Stimulated activated naive B cell treated with anti-CD40 and anti-IgM and Interleukin-4, amounts not matched to agents 10 μg/mL and 1 μg/mL and 100 μg/mL, for 72 hours (primary cell): ENCODE measurements around the gene LRRK1.

Source experiments
- ATAC-seq, 2 donors: fragments of 150-1000 bp; cut with Tn5 transposase; replicated peaks; 2 replicates each; pipeline ENCODE4 v1.10.0; 2021; ENCODE audit warnings: moderate library complexity in 1 of 2
- DNase-seq: peaks from one replicate; pipeline ENCODE4 v3.0.0; 2021
- H3K27ac Mint-ChIP-seq: one replicate; pipeline ENCODE4 v1.8.0; 2022; ENCODE audit warnings: mild to moderate bottlenecking, mixed read lengths
- H3K27me3 Mint-ChIP-seq, 2 donors: one replicate each; pipeline ENCODE4 v1.8.0; 2022; ENCODE audit warnings: mixed read lengths in 2 of 2
- H3K36me3 Mint-ChIP-seq, 2 donors: one replicate each; pipeline ENCODE4 v1.8.0; 2022; ENCODE audit warnings: mixed read lengths in 2 of 2, mild to moderate bottlenecking in 1 of 2
- H3K4me1 Mint-ChIP-seq, 2 donors: one replicate each; pipeline ENCODE4 v1.8.0; 2022; ENCODE audit warnings: mixed read lengths in 2 of 2, mild to moderate bottlenecking in 1 of 2
- H3K4me3 Mint-ChIP-seq, 2 donors: one replicate each; pipeline ENCODE4 v1.8.0; 2022; ENCODE audit warnings: mild to moderate bottlenecking in 2 of 2, mixed read lengths in 2 of 2, moderate library complexity in 1 of 2
- H3K9me3 Mint-ChIP-seq, 2 donors: one replicate each; pipeline ENCODE4 v1.8.0; 2022; ENCODE audit warnings: mixed read lengths in 2 of 2, mild to moderate bottlenecking in 1 of 2

LRRK1 gene

DNA sequence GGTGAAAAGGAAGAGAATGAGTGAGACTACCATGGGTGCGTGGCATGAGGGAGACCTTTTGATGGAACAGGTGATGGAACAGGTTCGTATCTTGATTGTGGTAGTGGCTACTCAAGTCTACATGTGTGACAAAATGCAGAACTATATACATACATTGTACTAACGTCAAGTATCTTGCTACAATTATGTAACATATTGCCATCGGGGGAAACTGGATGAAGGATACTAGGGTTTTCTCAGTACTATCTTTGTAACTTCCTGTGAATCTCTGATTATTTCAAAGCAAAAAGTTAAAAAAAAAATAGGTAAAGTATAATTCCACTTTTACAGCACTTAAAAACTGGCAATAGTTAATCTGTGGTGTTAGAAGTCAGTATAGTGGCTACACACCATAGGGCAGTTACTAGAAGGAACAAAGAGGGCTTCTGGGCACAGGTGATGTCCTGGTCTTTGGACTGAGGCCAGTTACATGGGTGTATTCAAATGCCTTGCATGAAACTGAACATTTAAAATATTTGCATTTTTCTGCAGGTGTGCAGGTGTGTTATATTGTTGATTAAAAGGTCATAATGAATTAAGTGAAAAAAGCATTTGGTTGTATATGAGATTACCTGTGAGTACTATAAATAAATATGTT, 61.4 kb downstream of the LRRK1 start:
- no peak for DNase-seq
- Mint-ChIP-seq H3K27ac (no peak overlapping the region), H3K9me3 (peaks cover 0 to 7% of the 10 kb centered on the region in 2 donors), H3K27me3 (no peaks in the 10 kb centered on the region), H3K4me1 (peaks cover 13 to 32% of the 10 kb centered on the region in 2 donors), H3K36me3 (peaks cover 43 to 68% of the 10 kb centered on the region in 2 donors), H3K4me3 (no peak overlapping the region)
- ATAC-seq, result peak; percentile 20 to 27

DNA sequence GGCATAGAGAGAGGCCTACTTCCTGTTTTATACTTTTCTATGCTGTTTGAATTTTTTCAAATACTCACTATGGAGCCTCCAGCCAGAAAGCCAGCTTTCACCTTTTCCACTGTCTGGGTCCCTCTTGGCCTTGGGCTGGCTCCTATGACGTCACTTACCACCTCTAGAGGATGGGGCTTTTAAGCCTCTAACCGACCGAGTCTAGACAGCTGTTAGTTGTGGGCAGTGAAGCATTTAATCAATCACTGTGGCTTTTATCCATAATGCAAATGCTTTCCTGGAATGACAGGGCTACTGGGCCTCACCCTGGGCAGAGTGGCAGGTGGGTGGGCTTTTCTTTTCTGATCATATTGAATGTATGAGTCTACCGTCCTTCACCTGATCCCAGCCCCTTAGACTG, 61.9 kb downstream of the LRRK1 start:
- peaks cover 14 to 38% of the 10 kb centered on the region in 2 donors for H3K4me1 Mint-ChIP-seq
- H3K27me3 Mint-ChIP-seq, result no peaks in the 10 kb centered on the region
- ATAC-seq (peak; percentile 70 to 74), DNase-seq (no peak)
- H3K36me3 Mint-ChIP-seq, result peaks cover 45 to 70% of the 10 kb centered on the region in 2 donors
- H3K4me3 Mint-ChIP-seq, result no peak overlapping the region
- H3K27ac Mint-ChIP-seq, result peak overlapping the region; percentile 21
- peaks cover 0 to 7% of the 10 kb centered on the region in 2 donors for H3K9me3 Mint-ChIP-seq

DNA sequence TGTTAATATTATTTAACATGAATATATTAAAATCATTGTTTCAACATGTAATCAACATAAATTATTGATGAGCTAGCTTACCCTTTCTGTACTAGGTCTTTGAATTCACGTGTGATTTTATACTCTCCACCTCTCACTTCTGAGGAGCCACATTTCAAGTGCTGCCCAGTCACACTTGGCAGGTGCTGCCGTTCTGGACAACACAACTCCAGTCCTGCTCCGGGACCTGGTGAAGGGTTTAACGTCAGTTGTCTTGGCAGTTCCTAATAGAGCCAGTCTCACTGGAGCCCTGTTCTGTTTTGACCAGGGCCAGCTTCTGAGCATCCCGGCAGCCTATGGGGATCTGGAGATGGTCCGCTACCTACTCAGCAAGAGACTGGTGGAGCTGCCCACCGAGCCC, 64.1 kb downstream of the LRRK1 start:
- Mint-ChIP-seq H3K4me1 (peaks cover 15 to 49% of the 10 kb centered on the region in 2 donors), H3K36me3 (peaks cover 49 to 68% of the 10 kb centered on the region in 2 donors), H3K4me3 (no peak overlapping the region), H3K9me3 (peaks cover 0 to 7% of the 10 kb centered on the region in 2 donors), H3K27me3 (no peaks in the 10 kb centered on the region), H3K27ac (no peak overlapping the region)
- ATAC-seq (no peak), DNase-seq (no peak)

DNA sequence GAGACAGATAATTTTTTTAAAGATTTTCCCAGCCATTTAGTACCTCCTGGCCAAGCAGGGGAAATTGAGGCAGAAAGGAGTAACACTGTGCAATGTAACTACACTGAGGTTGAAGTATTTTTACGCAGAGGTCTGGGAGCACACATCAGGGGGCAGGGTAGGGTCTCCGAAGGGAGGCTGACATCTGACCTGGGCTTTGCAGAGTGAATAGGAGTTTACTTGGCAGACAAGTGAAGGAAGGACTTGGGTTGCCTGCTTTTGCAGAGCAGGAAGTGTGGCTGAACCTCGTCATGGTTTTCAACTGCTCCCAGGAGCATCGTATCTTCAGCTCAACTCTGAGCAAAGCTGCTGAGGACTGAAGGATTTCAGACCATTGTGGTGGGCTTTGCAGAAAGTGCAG, 66.2 kb downstream of the LRRK1 start:
- H3K4me3 Mint-ChIP-seq, result no peak overlapping the region
- H3K36me3 Mint-ChIP-seq, result peaks cover 54 to 66% of the 10 kb centered on the region in 2 donors
- H3K27ac Mint-ChIP-seq, result no peak overlapping the region
- H3K27me3 Mint-ChIP-seq, result no peaks in the 10 kb centered on the region
- peaks cover 0 to 2% of the 10 kb centered on the region in 2 donors for H3K9me3 Mint-ChIP-seq
- DNase-seq, result no peak
- peaks cover 18 to 55% of the 10 kb centered on the region in 2 donors for H3K4me1 Mint-ChIP-seq
- no peak for ATAC-seq

DNA sequence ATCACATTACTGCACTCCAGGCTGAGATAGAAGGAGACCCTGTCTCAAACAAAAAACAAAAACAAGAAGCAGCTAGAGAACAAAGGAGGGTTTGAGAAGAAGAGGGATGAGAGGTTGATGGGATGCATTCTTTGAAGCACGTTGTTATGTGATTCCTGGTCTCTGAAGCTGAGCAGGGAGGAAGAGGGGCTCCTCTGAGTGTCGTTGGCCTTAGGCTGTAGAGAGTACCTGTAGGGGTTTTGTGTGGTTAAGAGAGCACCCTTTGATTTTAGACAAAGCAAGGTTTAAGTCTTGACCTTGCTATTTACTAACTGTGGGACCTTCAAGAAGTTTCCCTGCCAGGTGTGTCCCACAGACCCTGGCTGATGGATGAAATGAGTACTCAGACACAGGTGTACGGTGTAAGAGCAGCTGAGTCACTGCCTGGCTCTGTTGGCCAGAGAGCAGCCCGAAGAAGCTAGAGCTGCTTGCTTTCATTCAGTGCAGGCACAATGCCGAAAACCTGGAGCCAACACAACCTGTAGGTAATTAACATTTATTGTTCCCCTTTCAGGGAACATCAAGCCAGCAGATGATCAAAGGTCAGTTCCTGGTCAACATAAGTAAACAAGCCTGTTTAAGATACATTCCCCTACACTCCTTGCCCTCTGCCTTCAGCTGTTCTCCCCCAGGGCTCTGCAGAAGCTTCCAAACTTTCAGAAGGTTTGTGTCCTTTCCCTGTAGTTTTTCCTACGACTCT, 67.2 kb downstream of the LRRK1 start:
- H3K36me3 Mint-ChIP-seq, result peaks cover 55 to 67% of the 10 kb centered on the region in 2 donors
- peaks cover 0 to 2% of the 10 kb centered on the region in 2 donors for H3K9me3 Mint-ChIP-seq
- peaks cover 16 to 55% of the 10 kb centered on the region in 2 donors for H3K4me1 Mint-ChIP-seq
- no peak for ATAC-seq
- no peak overlapping the region for H3K27ac Mint-ChIP-seq
- H3K27me3 Mint-ChIP-seq, result no peaks in the 10 kb centered on the region
- DNase-seq, result no peak
- no peak overlapping the region for H3K4me3 Mint-ChIP-seq

DNA sequence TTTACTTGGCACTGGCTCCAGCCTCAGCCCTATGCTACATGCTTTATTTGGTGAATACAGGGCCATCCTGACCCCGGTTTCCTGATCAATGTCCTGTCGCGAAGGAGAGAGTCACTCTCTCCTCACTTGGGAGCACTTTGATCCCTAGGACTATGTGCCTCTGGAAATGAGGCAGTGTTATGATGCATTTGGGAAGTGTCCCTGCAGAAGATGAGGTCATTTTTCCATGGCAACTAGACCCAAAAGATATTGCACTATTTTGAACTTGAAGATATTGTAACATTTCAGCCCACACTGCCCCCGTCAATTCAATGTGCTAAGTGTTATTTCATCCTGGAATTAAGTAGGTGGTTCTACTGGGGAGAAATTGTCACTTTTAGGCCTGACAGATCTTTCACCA, 68.0 kb downstream of the LRRK1 start:
- Mint-ChIP-seq H3K4me1 (peaks cover 13 to 49% of the 10 kb centered on the region in 2 donors), H3K27me3 (no peaks in the 10 kb centered on the region), H3K27ac (no peak overlapping the region), H3K9me3 (peaks cover 0 to 2% of the 10 kb centered on the region in 2 donors), H3K4me3 (no peak overlapping the region), H3K36me3 (peaks cover 50 to 59% of the 10 kb centered on the region in 2 donors)
- DNase-seq (no peak), ATAC-seq (no peak)

DNA sequence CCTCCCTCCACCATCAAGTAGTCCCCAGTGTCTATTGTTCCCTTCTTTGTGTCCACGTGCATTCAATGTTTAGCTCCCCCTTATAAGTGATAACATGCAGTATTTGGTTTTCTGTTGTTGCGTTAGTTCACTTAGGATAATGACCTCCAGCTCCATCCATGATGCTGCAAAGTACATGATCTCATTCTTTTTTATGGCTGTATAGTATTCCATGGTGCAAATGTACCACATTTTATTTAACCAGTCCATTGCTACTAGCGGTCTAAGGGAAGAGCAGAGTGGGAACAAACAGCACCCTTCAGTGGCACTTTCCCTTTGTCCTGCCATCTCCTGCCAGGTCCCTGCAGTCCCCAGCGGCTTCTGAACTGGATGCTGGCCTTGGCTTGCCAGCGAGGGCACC, 69.1 kb downstream of the LRRK1 start:
- DNase-seq (no peak), ATAC-seq (no peak)
- Mint-ChIP-seq H3K27me3 (no peaks in the 10 kb centered on the region), H3K36me3 (peaks cover 52 to 62% of the 10 kb centered on the region in 2 donors), H3K4me1 (peaks cover 21 to 61% of the 10 kb centered on the region in 2 donors), H3K9me3 (peaks cover 0 to 2% of the 10 kb centered on the region in 2 donors), H3K27ac (no peak overlapping the region), H3K4me3 (no peak overlapping the region)

DNA sequence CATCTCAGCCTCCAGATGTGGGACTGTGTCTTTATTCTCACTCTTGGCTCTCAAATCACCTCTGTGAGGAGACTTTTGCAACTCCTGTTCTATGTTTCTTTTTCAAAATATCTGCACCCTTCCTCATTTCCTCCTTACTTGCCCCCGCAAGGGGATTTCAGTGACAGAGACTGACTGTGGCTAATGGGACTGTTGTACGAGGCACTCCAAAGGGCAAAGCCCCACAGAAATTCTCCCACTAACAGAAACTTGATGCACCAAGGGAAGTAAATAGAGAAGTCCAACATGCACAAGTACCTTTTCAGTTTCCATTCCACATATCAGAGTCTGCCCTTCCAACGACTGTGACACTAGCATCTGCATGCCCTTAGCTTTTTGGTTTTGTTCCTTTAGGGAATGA, 69.7 kb downstream of the LRRK1 start:
- Mint-ChIP-seq H3K27ac (peak overlapping the region; percentile 59), H3K9me3 (peaks cover 0 to 2% of the 10 kb centered on the region in 2 donors), H3K4me1 (peaks cover 25 to 66% of the 10 kb centered on the region in 2 donors), H3K27me3 (no peaks in the 10 kb centered on the region), H3K36me3 (peaks cover 55 to 63% of the 10 kb centered on the region in 2 donors), H3K4me3 (peak overlapping the region in 1 of 2 donors; percentile 17)
- ATAC-seq, result peak; percentile 83 to 87
- no peak for DNase-seq

DNA sequence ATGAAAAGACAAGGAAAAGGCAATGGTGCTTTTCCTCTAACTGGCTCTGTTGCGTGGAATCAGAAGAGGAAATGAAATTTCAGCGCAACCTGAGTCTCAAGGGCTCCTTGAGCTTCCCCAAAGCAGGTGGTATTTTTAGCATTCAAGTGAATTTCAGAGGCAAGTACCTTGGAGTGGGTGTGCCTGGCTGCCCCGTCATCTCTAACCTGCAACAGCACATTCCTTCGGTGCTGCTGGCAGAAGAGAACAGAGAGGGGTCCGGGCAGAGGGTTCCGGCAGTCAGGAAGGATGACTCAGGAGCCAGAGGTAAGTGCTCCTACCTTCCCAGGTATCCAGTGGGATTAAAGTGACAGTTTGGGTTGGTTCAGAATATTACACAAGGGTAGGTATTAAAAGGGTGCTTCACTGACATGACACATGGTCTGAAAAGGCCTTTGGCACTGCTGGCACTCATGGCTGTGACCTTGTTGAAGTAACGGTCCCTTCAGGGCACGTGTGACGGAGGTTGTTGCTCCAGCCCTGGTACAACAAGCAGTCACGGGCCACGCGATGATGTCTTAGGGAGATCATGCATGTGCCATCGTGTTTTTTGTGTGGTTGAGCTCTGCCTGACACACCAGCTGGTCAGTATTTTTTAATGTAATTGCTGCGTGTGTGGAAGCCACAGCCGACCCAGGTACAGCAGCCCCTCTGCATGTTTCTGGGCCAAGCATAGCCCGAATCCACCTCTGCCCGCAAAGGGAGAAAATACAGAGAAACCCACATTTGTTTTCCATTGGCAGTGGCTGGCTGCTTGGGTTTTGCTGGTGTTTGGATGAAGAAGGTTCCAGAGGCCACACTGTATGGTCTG, 75.7 kb downstream of the LRRK1 start:
- peaks cover 33 to 74% of the 10 kb centered on the region in 2 donors for H3K4me1 Mint-ChIP-seq
- ATAC-seq (peak; percentile 84 to 87), DNase-seq (no peak)
- H3K27ac Mint-ChIP-seq, result peak overlapping the region; percentile 63
- H3K9me3 Mint-ChIP-seq, result no peaks in the 10 kb centered on the region
- H3K27me3 Mint-ChIP-seq, result no peaks in the 10 kb centered on the region
- H3K4me3 Mint-ChIP-seq, result peak overlapping the region; percentile 84 to 87
- H3K36me3 Mint-ChIP-seq, result peaks cover 37 to 52% of the 10 kb centered on the region in 2 donors

DNA sequence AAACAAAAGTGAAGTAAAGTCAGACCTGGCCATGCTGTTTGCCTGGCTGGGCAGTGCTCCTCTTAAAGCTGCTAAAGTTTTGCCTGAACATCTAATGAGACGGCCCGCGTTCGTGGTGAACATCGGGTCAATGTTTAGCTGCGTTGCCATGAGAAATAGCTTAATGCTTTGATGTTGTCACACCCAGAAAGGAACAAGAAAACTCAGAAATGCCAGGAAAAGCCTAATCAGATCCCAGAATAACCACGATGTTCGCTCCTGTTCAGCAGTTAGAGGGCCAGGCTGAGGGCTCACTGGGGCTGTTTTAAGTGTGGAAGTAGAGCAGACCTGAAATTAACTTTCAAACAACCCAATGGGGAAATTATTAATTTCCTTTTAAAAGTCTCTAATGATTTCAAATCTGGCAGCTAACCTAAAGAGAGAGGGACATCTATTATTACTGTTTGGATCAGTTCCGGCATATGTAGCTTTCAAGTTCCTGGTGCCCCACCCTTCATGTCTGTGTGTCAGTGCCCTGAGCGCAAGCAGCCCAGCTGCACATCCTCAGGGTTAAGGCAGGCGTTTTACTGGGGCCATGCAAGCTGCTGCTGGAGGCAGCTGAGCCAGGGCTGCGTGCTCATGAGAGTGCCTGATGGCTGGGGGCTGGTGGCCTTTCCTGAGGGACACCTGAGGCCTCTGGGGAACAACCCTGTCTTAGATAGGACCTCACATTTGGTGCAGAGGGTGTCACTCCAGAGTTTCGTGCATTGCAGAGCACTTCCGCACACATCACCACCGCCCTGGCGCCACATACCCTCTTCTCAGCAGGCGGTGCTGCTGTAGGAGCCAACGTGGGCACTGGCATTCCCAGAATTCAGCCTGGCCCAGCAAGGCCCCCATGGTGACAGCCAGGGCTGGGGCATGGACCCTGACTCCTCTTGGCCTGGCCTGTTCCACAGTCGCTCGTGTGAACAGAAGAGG, 76.6 kb downstream of the LRRK1 start:
- H3K27ac Mint-ChIP-seq, result no peak overlapping the region
- peak overlapping the region; percentile 84 to 87 for H3K4me3 Mint-ChIP-seq
- H3K4me1 Mint-ChIP-seq, result peaks cover 32 to 76% of the 10 kb centered on the region in 2 donors
- ATAC-seq (no peak), DNase-seq (no peak)
- no peaks in the 10 kb centered on the region for H3K27me3 Mint-ChIP-seq
- no peaks in the 10 kb centered on the region for H3K9me3 Mint-ChIP-seq
- peaks cover 44 to 60% of the 10 kb centered on the region in 2 donors for H3K36me3 Mint-ChIP-seq

DNA sequence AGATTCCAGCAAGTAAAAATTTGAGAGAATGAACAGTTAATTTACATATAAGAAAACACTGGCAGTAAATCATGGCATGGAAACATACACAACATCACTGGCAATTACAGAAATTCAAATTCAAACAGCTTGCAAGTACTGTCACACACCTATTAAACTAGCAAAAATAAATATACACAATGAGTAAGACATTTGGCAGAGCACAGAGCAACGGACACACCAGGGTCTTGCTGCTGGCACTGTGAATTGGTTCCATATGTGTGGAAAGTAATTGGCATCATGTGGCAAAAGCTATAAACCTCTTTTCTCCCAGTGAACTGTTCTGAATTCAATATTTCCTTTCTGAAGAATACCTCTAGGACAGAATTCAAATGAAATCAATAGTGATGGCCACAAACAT, 78.3 kb downstream of the LRRK1 start:
- no peak overlapping the region for H3K27ac Mint-ChIP-seq
- no peak overlapping the region for H3K4me3 Mint-ChIP-seq
- peaks cover 40 to 82% of the 10 kb centered on the region in 2 donors for H3K4me1 Mint-ChIP-seq
- no peak for ATAC-seq
- H3K27me3 Mint-ChIP-seq, result no peaks in the 10 kb centered on the region
- peaks cover 57 to 73% of the 10 kb centered on the region in 2 donors for H3K36me3 Mint-ChIP-seq
- no peaks in the 10 kb centered on the region for H3K9me3 Mint-ChIP-seq
- DNase-seq, result no peak

DNA sequence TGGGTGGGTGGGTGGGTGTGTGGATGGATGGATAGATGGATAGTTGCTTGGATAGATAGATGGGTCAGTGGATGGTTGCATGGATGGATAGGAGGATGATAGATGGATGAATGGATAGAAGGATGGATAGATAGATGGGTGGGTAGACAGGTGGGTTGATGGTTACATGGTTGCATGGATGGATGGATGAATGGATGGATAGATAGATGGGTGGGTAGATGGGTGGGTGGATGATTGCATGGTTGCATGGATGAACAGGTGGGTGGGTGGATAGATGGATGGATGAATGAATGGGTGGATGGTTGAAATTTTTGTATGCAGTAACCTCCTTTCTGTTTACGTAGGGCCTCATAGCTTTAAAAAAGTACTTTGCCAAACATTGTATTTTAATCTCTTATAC, 79.5 kb downstream of the LRRK1 start:
- Mint-ChIP-seq H3K4me1 (peaks cover 33 to 78% of the 10 kb centered on the region in 2 donors), H3K36me3 (peaks cover 55 to 71% of the 10 kb centered on the region in 2 donors), H3K4me3 (no peak overlapping the region), H3K27me3 (no peaks in the 10 kb centered on the region), H3K27ac (no peak overlapping the region), H3K9me3 (peaks cover 3 to 5% of the 10 kb centered on the region in 2 donors)
- ATAC-seq (no peak), DNase-seq (no peak)

DNA sequence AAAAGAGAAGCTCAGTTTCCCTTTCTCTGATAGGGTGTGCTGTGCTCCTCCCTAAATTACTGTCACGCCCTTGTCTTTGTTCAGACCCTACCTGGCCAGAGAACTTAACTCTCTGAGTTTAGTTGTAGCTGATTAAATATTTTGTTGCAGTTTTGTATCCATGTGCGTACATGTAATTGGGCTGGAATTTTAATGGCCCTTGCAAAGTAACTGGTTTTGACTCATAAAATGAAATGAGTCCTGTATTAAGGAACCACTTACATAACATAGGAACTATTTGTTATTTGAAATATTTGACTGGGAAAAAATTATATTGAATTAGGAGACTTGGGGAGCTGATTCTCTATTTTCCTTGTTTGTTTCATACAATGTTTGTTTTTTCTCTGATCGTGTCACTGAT, 80.2 kb downstream of the LRRK1 start:
- peaks cover 8 to 12% of the 10 kb centered on the region in 2 donors for H3K9me3 Mint-ChIP-seq
- H3K4me3 Mint-ChIP-seq, result no peak overlapping the region
- peaks cover 62 to 75% of the 10 kb centered on the region in 2 donors for H3K36me3 Mint-ChIP-seq
- peaks cover 30 to 70% of the 10 kb centered on the region in 2 donors for H3K4me1 Mint-ChIP-seq
- no peak overlapping the region for H3K27ac Mint-ChIP-seq
- DNase-seq (no peak), ATAC-seq (no peak)
- no peaks in the 10 kb centered on the region for H3K27me3 Mint-ChIP-seq
